ENCODE results near the gene SH3PXD2A. TPM values are rescaled to one million over a fixed set of nuclear protein-coding genes. Genes with fewer than 3 reads are reported as not detected.
A peak's percentile ranks its signal among the peaks of the same experiment; 100 is the strongest.

The SH3PXD2A gene
- total RNA-seq, 4 donors from 2014 or later, result 9.4 to 20.6 (median 11.2) TPM

DNA sequence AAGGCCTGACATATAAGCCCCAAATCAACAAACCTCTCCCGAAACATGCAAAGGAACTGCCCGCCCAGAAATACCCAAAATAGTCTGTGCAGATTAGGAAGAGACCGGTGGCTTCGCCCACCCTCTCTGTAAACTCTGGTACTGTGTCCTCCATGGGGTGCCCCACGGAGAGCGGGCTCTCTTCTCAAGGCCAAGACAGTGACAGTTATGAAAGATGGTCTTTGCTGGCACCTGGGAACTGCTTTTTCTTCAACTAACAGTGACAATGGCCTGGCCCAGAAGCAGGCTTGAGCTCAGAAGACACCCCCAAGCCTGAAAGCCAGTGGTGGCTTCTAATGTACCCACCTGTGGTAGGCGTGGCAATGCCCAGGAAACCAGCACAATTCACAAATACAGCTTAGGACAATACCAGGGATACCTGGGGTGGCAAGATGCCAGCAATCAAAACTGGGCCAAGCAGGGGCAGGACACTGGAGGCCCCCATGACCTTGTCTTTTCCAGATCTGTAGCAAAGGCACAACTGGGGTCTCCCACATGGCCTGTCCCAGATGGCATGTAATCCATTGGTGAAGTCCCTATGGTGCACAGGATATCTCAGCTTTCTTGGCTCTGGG is 254.3 kb downstream of the SH3PXD2A start:
- intact Hi-C loops (cut with DNase I), result no loop called here
- no peak for DNase-seq
- Histone ChIP-seq H3K27me3 (no peaks in the 10 kb centered on the region), H3K27ac (no peak overlapping the region), H3K4me3 (replicated peaks in 1 of 3) (no peak overlapping the region), H3K4me1 (no peaks in the 10 kb centered on the region), H3K9me3 (no peaks in the 10 kb centered on the region), H3K36me3 (no peaks in the 10 kb centered on the region)
- TF ChIP-seq POLR2A (IDR thresholded peaks at IDR 0.05), result no peak
- TF ChIP-seq, protein P1, sequence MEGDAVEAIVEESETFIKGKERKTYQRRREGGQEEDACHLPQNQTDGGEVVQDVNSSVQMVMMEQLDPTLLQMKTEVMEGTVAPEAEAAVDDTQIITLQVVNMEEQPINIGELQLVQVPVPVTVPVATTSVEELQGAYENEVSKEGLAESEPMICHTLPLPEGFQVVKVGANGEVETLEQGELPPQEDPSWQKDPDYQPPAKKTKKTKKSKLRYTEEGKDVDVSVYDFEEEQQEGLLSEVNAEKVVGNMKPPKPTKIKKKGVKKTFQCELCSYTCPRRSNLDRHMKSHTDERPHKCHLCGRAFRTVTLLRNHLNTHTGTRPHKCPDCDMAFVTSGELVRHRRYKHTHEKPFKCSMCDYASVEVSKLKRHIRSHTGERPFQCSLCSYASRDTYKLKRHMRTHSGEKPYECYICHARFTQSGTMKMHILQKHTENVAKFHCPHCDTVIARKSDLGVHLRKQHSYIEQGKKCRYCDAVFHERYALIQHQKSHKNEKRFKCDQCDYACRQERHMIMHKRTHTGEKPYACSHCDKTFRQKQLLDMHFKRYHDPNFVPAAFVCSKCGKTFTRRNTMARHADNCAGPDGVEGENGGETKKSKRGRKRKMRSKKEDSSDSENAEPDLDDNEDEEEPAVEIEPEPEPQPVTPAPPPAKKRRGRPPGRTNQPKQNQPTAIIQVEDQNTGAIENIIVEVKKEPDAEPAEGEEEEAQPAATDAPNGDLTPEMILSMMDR (IDR thresholded peaks at IDR 0.05), result no peak
- 78 to 91% methylated on average over 7 of the region's 7 CpGs for WGBS, 2 donors

DNA sequence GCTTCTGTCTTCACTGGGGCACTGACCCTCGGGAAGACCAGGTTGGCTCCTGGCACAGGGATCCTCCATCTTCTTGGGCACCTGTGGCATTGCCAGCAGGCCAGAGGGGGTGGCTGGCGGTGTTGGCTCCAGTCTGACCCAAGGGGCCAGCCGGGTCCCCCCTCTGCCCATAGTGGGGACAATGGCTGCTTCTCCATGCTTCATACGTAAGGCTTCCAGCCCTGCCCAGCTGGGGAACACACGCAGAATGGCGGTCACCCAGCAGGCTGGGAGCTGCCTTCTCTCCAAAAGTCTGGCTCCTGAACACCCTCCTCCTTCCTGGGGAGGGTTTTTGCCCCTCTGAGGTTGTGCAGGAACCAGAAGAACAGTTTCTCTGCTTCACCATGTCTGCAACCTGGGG is 255.1 kb downstream of the SH3PXD2A start:
- Histone ChIP-seq H3K4me3 (replicated peaks in 1 of 3) (no peak overlapping the region), H3K27ac (no peak overlapping the region), H3K9me3 (no peaks in the 10 kb centered on the region), H3K36me3 (no peaks in the 10 kb centered on the region), H3K4me1 (no peaks in the 10 kb centered on the region), H3K27me3 (no peaks in the 10 kb centered on the region)
- TF ChIP-seq, protein P1 (IDR thresholded peaks at IDR 0.05), result no peak
- TF ChIP-seq POLR2A (IDR thresholded peaks at IDR 0.05), result no peak
- intact Hi-C loops (cut with DNase I), result no loop called here
- 96 to 100% methylated on average over 3 to 5 of the region's 6 CpGs for WGBS, 2 donors
- DNase-seq, result no peak

DNA sequence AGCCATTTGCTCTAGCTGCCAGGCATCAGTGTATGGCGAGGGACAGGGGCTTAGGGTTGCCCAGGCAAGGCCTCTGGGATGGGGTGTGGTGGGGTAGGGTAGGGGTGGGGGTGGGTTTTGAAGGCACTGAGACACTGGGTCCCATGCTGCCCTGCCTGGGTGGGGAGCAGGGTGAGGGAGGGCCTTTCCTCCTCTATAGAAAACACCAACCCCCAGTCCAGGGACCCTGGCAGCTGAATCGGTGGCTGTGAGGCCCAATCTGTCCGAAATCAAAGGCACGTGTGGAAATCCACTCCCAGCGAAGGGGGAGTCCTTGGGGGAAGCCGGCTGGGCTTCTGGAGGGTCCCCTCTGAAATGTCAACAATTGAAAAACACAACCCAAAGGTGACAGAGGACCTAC is 255.5 kb downstream of the SH3PXD2A start:
- Histone ChIP-seq H3K36me3 (no peaks in the 10 kb centered on the region), H3K4me1 (no peaks in the 10 kb centered on the region), H3K27ac (no peak overlapping the region), H3K4me3 (replicated peaks in 1 of 3) (no peak overlapping the region), H3K27me3 (no peaks in the 10 kb centered on the region), H3K9me3 (no peaks in the 10 kb centered on the region)
- intact Hi-C loops (cut with DNase I), result no loop called here
- DNase-seq, result no peak
- WGBS, 2 donors, result 90 to 96% methylated on average over 6 of the region's 6 CpGs
- no peak for TF ChIP-seq POLR2A (IDR thresholded peaks at IDR 0.05)
- TF ChIP-seq, protein P1 (IDR thresholded peaks at IDR 0.05), result no peak

- DNase-seq, result no peak
These were observed 256.2 kb downstream of the SH3PXD2A start for GRCh38 chr10:103599211-103599610.

DNA sequence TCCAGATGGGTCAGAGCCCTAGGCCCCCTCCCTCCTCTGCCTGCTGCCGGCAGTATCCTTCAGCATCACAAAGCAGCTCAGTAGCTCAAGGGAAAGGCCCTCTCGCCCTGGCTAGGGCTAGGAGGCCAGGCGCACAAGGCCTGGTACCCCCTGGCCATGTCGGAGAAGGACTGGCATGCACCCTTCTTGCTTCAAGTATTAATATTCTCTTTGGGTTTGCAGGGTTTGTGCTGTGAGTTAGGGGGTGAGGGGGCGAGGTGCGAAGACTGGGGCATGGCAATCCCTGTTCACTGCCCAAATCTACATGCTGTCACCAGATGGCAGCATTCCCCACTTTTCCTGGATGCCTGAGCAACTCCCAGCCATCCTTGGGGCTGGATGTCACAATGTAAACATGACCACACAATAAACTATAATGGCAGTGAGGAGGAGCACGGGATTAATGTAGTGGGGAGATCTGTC is 256.7 kb downstream of the SH3PXD2A start:
- Histone ChIP-seq H3K4me3 (replicated peaks in 1 of 3) (no peak overlapping the region), H3K36me3 (no peaks in the 10 kb centered on the region), H3K27ac (no peak overlapping the region), H3K9me3 (no peaks in the 10 kb centered on the region), H3K4me1 (no peaks in the 10 kb centered on the region), H3K27me3 (no peaks in the 10 kb centered on the region)
- TF ChIP-seq, protein P1 (IDR thresholded peaks at IDR 0.05), result peak in 4 of 6 experiments; percentile 29 to 68 (median 62)
- TF ChIP-seq POLR2A (IDR thresholded peaks at IDR 0.05), result no peak
- intact Hi-C loops (cut with DNase I), result no loop called here
- WGBS, 2 donors, result 53 to 56% methylated on average over 7 of the region's 7 CpGs
- DNase-seq, result peak; percentile 48 to 57

More at GRCh38 chr10:103599211-103599610, 256.2 kb downstream of the SH3PXD2A start:
- Histone ChIP-seq H3K4me3 (replicated peaks in 1 of 3) (no peak overlapping the region), H3K4me1 (no peaks in the 10 kb centered on the region), H3K36me3 (no peaks in the 10 kb centered on the region), H3K9me3 (no peaks in the 10 kb centered on the region), H3K27me3 (no peaks in the 10 kb centered on the region), H3K27ac (no peak overlapping the region)
- intact Hi-C loops (cut with DNase I), result no loop called here
- WGBS, 2 donors, result 77 to 79% methylated on average over 3 of the region's 3 CpGs
- TF ChIP-seq, protein P1 (IDR thresholded peaks at IDR 0.05), result no peak
